ENCODE data around the gene LRIG1. TPM values are rescaled to one million over a fixed set of nuclear protein-coding genes. Genes with fewer than 3 reads are reported as not detected.

The LRIG1 gene
- total RNA-seq, 1 donor from 2014 or later: 30.2 TPM

GRCh38 chr3:66377800-66378199 lies 123.0 kb downstream of the LRIG1 start:
- Mint-ChIP-seq H3K4me3 (ENCODE audit: unreplicated experiment) (no peak overlapping the region), H3K9me3 (ENCODE audit: unreplicated experiment) (no peaks in the 10 kb centered on the region), H3K27me3 (ENCODE audit: unreplicated experiment) (no peaks in the 10 kb centered on the region), H3K36me3 (ENCODE audit: unreplicated experiment) (no peaks in the 10 kb centered on the region), H3K27ac (ENCODE audit: unreplicated experiment) (no peak overlapping the region), H3K4me1 (ENCODE audit: low read depth, unreplicated experiment) (peaks cover 10% of the 10 kb centered on the region)
- no peak for DNase-seq
- TF ChIP-seq CTCF (IDR thresholded peaks at IDR 0.05; ENCODE audit: partially characterized antibody, unreplicated experiment): no peak

GRCh38 chr3:66376568-66376967 lies 124.3 kb downstream of the LRIG1 start:
- TF ChIP-seq CTCF (IDR thresholded peaks at IDR 0.05; ENCODE audit: partially characterized antibody, unreplicated experiment): no peak
- Mint-ChIP-seq H3K9me3 (ENCODE audit: unreplicated experiment) (no peaks in the 10 kb centered on the region), H3K4me3 (ENCODE audit: unreplicated experiment) (no peak overlapping the region), H3K36me3 (ENCODE audit: unreplicated experiment) (no peaks in the 10 kb centered on the region), H3K27me3 (ENCODE audit: unreplicated experiment) (no peaks in the 10 kb centered on the region), H3K27ac (ENCODE audit: unreplicated experiment) (no peak overlapping the region), H3K4me1 (ENCODE audit: low read depth, unreplicated experiment) (peaks cover 11% of the 10 kb centered on the region)
- DNase-seq: no peak

- H3K9me3 Mint-ChIP-seq (ENCODE audit: unreplicated experiment): no peaks in the 10 kb centered on the region
- no peak overlapping the region for H3K4me3 Mint-ChIP-seq (ENCODE audit: unreplicated experiment)
- H3K27ac Mint-ChIP-seq (ENCODE audit: unreplicated experiment): peak overlapping the region; percentile 40
- TF ChIP-seq CTCF (IDR thresholded peaks at IDR 0.05; ENCODE audit: partially characterized antibody, unreplicated experiment): peak; percentile 10
- H3K4me1 Mint-ChIP-seq (ENCODE audit: low read depth, unreplicated experiment): peaks cover 11% of the 10 kb centered on the region
- no peak for DNase-seq
- H3K27me3 Mint-ChIP-seq (ENCODE audit: unreplicated experiment): no peaks in the 10 kb centered on the region
- H3K36me3 Mint-ChIP-seq (ENCODE audit: unreplicated experiment): no peaks in the 10 kb centered on the region
Measured at GRCh38 chr3:66372681-66373350, 128.0 kb downstream of the LRIG1 start.

GRCh38 chr3:66371432-66371831 lies 129.4 kb downstream of the LRIG1 start:
- DNase-seq: no peak
- no peaks in the 10 kb centered on the region for H3K9me3 Mint-ChIP-seq (ENCODE audit: unreplicated experiment)
- no peak overlapping the region for H3K4me3 Mint-ChIP-seq (ENCODE audit: unreplicated experiment)
- H3K4me1 Mint-ChIP-seq (ENCODE audit: low read depth, unreplicated experiment): peaks cover 11% of the 10 kb centered on the region
- no peaks in the 10 kb centered on the region for H3K36me3 Mint-ChIP-seq (ENCODE audit: unreplicated experiment)
- H3K27ac Mint-ChIP-seq (ENCODE audit: unreplicated experiment): no peak overlapping the region
- TF ChIP-seq CTCF (IDR thresholded peaks at IDR 0.05; ENCODE audit: partially characterized antibody, unreplicated experiment): no peak
- H3K27me3 Mint-ChIP-seq (ENCODE audit: unreplicated experiment): no peaks in the 10 kb centered on the region

- Mint-ChIP-seq H3K27me3 (ENCODE audit: unreplicated experiment) (no peaks in the 10 kb centered on the region), H3K4me3 (ENCODE audit: unreplicated experiment) (no peak overlapping the region), H3K9me3 (ENCODE audit: unreplicated experiment) (no peaks in the 10 kb centered on the region), H3K36me3 (ENCODE audit: unreplicated experiment) (no peaks in the 10 kb centered on the region), H3K27ac (ENCODE audit: unreplicated experiment) (no peak overlapping the region), H3K4me1 (ENCODE audit: low read depth, unreplicated experiment) (peaks cover 14% of the 10 kb centered on the region)
- DNase-seq: no peak
- no peak for TF ChIP-seq CTCF (IDR thresholded peaks at IDR 0.05; ENCODE audit: partially characterized antibody, unreplicated experiment)
Measured at GRCh38 chr3:66370179-66370578, 130.6 kb downstream of the LRIG1 start.
